ENCODE data around the gene FTO. TPM values are rescaled to one million over a fixed set of nuclear protein-coding genes. Genes with fewer than 3 reads are reported as not detected.

FTO gene
- total RNA-seq, 1 donor from 2014 or later: 75.6 TPM

DNA sequence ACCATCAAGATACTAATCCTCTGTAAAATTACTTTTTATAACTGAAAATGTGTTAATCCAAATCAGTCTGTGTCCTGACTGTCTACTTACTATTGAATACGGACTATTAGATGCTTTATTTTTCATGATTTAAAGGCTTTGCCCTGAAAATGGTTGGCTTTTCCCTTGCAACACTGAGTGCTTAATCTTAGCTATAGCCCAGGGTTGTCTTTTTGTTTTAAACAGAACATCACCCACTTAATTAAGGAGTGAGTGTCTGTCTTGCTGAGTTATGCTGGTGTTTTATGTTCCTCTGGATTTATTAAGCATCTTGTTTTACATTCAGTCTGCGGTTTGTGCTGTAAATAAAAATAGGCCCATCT, 11.0 kb downstream of the FTO start:
- no peaks in the 10 kb centered on the region for H3K27me3 ChIP-seq
- no peak overlapping the region for H3K27ac ChIP-seq
- TF ChIP-seq, protein P1, sequence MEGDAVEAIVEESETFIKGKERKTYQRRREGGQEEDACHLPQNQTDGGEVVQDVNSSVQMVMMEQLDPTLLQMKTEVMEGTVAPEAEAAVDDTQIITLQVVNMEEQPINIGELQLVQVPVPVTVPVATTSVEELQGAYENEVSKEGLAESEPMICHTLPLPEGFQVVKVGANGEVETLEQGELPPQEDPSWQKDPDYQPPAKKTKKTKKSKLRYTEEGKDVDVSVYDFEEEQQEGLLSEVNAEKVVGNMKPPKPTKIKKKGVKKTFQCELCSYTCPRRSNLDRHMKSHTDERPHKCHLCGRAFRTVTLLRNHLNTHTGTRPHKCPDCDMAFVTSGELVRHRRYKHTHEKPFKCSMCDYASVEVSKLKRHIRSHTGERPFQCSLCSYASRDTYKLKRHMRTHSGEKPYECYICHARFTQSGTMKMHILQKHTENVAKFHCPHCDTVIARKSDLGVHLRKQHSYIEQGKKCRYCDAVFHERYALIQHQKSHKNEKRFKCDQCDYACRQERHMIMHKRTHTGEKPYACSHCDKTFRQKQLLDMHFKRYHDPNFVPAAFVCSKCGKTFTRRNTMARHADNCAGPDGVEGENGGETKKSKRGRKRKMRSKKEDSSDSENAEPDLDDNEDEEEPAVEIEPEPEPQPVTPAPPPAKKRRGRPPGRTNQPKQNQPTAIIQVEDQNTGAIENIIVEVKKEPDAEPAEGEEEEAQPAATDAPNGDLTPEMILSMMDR (IDR thresholded peaks at IDR 0.05): no peak
- H3K36me3 ChIP-seq: no peaks in the 10 kb centered on the region
- no peak for DNase-seq
- peaks cover 10% of the 10 kb centered on the region for H3K4me1 ChIP-seq
- no peak overlapping the region for H3K4me3 ChIP-seq
- ATAC-seq: no peak
- intact Hi-C loops (cut with DNase I): no loop called here
- H3K9me3 ChIP-seq: no peaks in the 10 kb centered on the region

DNA sequence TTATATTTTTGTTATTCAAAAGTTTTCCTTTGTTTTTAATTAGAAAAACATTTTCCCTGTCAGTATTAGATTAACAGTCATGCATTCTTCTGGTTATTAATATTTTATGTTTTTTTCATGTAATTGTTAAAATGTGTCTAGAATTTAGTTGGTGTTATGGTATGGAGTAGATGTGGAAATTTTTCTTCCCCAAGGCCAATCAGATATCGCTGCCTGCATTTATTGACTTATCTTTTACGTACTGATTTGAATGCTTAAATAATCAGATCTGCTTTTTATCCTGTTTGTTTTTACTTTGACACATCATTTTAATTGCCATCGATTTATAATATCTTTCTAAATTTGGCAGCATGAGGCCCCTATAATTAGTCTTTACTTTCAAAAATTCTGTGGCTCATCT, 13.6 kb downstream of the FTO start:
- TF ChIP-seq, protein P1 (IDR thresholded peaks at IDR 0.05): no peak
- Histone ChIP-seq H3K4me1 (peaks cover 10% of the 10 kb centered on the region), H3K36me3 (no peaks in the 10 kb centered on the region), H3K4me3 (no peak overlapping the region), H3K9me3 (no peaks in the 10 kb centered on the region), H3K27ac (no peak overlapping the region), H3K27me3 (no peaks in the 10 kb centered on the region)
- intact Hi-C loops (cut with DNase I): no loop called here
- DNase-seq: no peak
- ATAC-seq: no peak

DNA sequence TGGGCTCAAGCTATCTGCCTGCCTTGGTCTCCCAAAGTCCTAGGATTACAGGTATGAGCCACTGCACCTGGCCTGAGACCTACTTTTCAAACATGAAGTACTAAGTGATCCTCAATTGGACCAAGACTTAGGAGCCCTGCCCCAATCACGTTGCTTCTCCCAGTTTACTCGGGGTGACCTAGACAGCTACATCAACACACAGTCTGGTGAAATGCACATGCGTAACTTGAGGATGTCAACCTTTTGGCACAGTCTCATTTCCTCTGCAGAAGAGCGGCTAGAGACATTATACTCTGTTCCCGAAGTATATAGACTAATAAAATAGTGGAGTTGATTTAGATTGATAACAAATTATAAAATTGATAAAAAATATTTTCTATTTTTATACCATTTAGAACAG, 17.1 kb downstream of the FTO start:
- intact Hi-C loops (cut with DNase I): no loop called here
- ATAC-seq: no peak
- TF ChIP-seq, protein P1 (IDR thresholded peaks at IDR 0.05): no peak

DNA sequence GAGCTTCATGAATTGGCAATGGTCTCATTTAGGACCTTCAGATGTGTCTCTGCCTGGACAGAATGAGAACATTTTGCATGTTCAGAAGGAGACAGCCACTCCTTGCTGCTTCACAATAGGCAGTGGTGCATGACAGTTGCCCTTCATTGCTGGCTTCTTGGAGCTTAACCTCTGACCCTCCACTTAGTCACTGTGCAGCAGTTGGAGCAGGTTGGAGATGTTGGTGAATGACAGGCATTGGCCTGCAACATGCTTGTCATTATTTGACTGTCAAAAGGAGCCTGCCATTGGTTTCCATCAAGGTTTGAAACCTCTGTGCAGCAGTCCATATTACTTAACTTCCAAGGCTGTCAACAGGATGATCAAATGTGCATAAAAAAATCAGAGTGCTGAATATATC, 22.7 kb downstream of the FTO start:
- Histone ChIP-seq H3K4me3 (no peak overlapping the region), H3K9me3 (no peaks in the 10 kb centered on the region), H3K27ac (no peak overlapping the region), H3K36me3 (no peaks in the 10 kb centered on the region), H3K27me3 (no peaks in the 10 kb centered on the region), H3K4me1 (peaks cover 12% of the 10 kb centered on the region)
- intact Hi-C loops (cut with DNase I): no loop called here
- DNase-seq (no peak), ATAC-seq (no peak)
- TF ChIP-seq, protein P1 (IDR thresholded peaks at IDR 0.05): no peak

More for the DNA sequence above, 17.1 kb downstream of the FTO start:
- no peaks in the 10 kb centered on the region for H3K36me3 ChIP-seq
- DNase-seq: no peak
- H3K4me1 ChIP-seq: peaks cover 6% of the 10 kb centered on the region
- H3K27me3 ChIP-seq: no peaks in the 10 kb centered on the region
- H3K27ac ChIP-seq: no peak overlapping the region
- H3K9me3 ChIP-seq: no peaks in the 10 kb centered on the region
- H3K4me3 ChIP-seq: no peak overlapping the region

DNA sequence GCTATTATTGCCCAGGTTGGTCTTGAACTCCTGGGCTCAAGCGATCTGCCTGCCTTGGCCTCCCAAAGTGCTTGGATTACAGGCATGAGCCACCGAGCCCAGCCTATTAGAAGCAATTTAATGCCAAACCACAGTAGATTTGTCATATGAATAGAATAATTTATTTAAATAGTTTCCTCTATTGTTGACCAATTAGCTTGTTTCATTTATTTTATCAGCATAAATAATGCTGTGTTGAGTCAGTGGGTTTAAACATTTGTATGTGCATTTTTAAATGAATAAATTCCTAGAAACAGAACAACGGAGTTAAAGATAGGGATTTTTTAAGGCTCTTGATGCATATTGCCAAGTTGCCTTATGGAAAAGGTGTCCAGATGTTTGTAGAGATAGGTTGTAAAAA, 26.7 kb downstream of the FTO start:
- TF ChIP-seq, protein P1 (IDR thresholded peaks at IDR 0.05): no peak
- Histone ChIP-seq H3K9me3 (no peaks in the 10 kb centered on the region), H3K36me3 (no peaks in the 10 kb centered on the region), H3K27me3 (no peaks in the 10 kb centered on the region), H3K4me3 (no peak overlapping the region), H3K27ac (no peak overlapping the region), H3K4me1 (peaks cover 22% of the 10 kb centered on the region)
- ATAC-seq (no peak), DNase-seq (no peak)
- intact Hi-C loops (cut with DNase I): no loop called here

DNA sequence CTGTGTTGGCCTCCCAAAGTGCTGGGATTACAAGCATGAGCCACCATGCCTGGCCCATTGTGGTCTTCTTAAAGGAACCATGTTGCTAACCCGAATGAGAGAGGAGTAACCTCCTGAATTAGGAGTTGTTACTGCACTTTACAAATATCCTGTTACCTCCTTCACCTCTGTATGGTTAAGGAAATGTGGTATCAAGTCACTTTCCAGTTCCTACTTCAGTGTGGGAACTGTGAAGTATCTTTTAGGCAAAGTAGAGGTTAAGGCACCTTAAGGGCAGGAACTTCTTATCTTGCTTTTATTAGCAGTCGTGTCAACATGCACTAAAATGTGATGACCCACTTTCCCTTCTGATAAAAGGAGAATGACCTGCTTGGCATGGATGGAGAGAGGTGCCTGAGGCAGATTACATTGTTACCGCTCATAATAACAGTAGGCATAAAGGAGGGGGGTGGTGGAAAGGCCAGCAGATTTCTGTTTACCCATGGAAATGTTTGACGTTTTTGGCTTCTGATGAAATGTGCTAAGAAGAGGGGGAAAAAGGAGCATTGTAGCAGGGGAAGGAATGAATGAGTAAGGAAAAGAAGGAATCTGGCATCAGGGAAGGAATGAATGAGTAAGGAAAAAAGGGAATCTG, 28.5 kb downstream of the FTO start:
- DNase-seq: no peak
- intact Hi-C loops (cut with DNase I): no loop called here
- Histone ChIP-seq H3K4me1 (peaks cover 14% of the 10 kb centered on the region), H3K27me3 (no peaks in the 10 kb centered on the region), H3K4me3 (no peak overlapping the region), H3K9me3 (no peaks in the 10 kb centered on the region), H3K27ac (no peak overlapping the region), H3K36me3 (no peaks in the 10 kb centered on the region)
- ATAC-seq: peak; percentile 75
- TF ChIP-seq, protein P1 (IDR thresholded peaks at IDR 0.05): no peak

All from upper lobe of right lung (tissue), 1 donor.